Measurements from ENCODE around the gene LYPLAL1. TPM values are rescaled to one million over a fixed set of nuclear protein-coding genes. Genes with fewer than 3 reads are reported as not detected.

The LYPLAL1 gene
- polyA plus RNA-seq, 1 of the 3 experiments (the other 2 are of a cell fraction): 11.2 TPM

- POLR2A ChIA-PET: no interaction called here
- Histone ChIP-seq H3K79me2 (ENCODE audit: insufficient read depth) (no peaks in the 10 kb centered on the region; the same call in 1 of the 2 replicates), H2AFZ (ENCODE audit: low read depth) (no peak overlapping the region), H3K4me3 (ENCODE audit: low read depth in 2 of 2, low read length in 1 of 2) (no peak overlapping the region), H3K9me2 (no peaks in the 10 kb centered on the region), H4K20me1 (ENCODE audit: insufficient read depth) (no peaks in the 10 kb centered on the region), H3K36me3 (replicated peaks in 1 of 2; ENCODE audit: control insufficient read depth in 1 of 2, insufficient read depth in 2 of 2, low read length in 1 of 2) (peaks cover 5% of the 10 kb centered on the region in 2 experiments), H3K4me2 (no peak overlapping the region), H3K4me1 (ENCODE audit: control insufficient read depth in 1 of 2, insufficient read depth in 2 of 2, low read depth in 1 of 2, low read length in 1 of 2) (no peaks in the 10 kb centered on the region; a peak in 1 of 4 replicates), H3F3A (replicated peaks; ENCODE audit: insufficient read depth) (peaks cover 7% of the 10 kb centered on the region), H3K9ac (no peak overlapping the region), H3K27me3 (ENCODE audit: insufficient read depth) (no peaks in the 10 kb centered on the region), H3K9me3 (no peaks in the 10 kb centered on the region), H3K27ac (ENCODE audit: low read depth in 2 of 2, low read length in 1 of 2) (no peak overlapping the region)
- 88% methylated on average over 2 of the region's 2 CpGs for WGBS (ENCODE audit: low lambda C conversion rate)
- TF ChIP-seq USF1 (IDR thresholded peaks at IDR 0.05; ENCODE audit: borderline replicate concordance, low read depth): no peak
- no peak for TF ChIP-seq REST (IDR thresholded peaks at IDR 0.05; ENCODE audit: low read depth, low read length)
- TF ChIP-seq RCOR1 (IDR thresholded peaks at IDR 0.05; ENCODE audit: low read length): no peak
- no peak for TF ChIP-seq SIN3A (IDR thresholded peaks at IDR 0.05; ENCODE audit: borderline replicate concordance, low read depth, low read length)
- no peak for TF ChIP-seq GABPA (IDR thresholded peaks at IDR 0.05; ENCODE audit: low read depth)
- no peak for TF ChIP-seq MEF2A (IDR thresholded peaks at IDR 0.05; ENCODE audit: borderline replicate concordance, low read depth)
- no peak for TF ChIP-seq NFIC (IDR thresholded peaks at IDR 0.05; ENCODE audit: borderline replicate concordance)
- TF ChIP-seq TCF12 (IDR thresholded peaks at IDR 0.05): no peak
- TF ChIP-seq TEAD4 (IDR thresholded peaks at IDR 0.05; ENCODE audit: borderline replicate concordance, insufficient read depth): no peak
- no peak for TF ChIP-seq FOXJ3 (CRISPR knock-in tag; IDR thresholded peaks at IDR 0.05)
- TF ChIP-seq RXRA (IDR thresholded peaks at IDR 0.05; ENCODE audit: borderline replicate concordance, low read depth): no peak
- TF ChIP-seq MAX (IDR thresholded peaks at IDR 0.05; ENCODE audit: low read depth): no peak
- no peak for TF ChIP-seq MXI1 (IDR thresholded peaks at IDR 0.05; ENCODE audit: low read depth, low read length)
- TF ChIP-seq USF2 (IDR thresholded peaks at IDR 0.05; ENCODE audit: borderline replicate concordance, low read depth, low read length): no peak
- no peak for TF ChIP-seq RAD21 (IDR thresholded peaks at IDR 0.05; ENCODE audit: low read length)
- TF ChIP-seq ELF1 (IDR thresholded peaks at IDR 0.05): no peak
- no peak for TF ChIP-seq CHD2 (IDR thresholded peaks at IDR 0.05; ENCODE audit: low read length, partially characterized antibody)
- no peak for TF ChIP-seq POLR2AphosphoS5 (IDR thresholded peaks at IDR 0.05; ENCODE audit: low read depth, low read length)
- no peak for DNase-seq
- CTCF ChIA-PET: interaction anchor here (1.4 to 2.1 kb wide), 2 partner anchors 365 to 610 kb away, joined by 4 to 8 read pairs; no protein-coding TSS in a partner anchor
Measured at GRCh38 chr1:219202567-219202966, 28.9 kb downstream of the LYPLAL1 start.
